DND-41 (cell line): Measurements from ENCODE around the gene RAB3C.

Source experiments
- ATAC-seq: fragments of 200-7000 bp; cut with Tn5 transposase; 3 replicates; pipeline ENCODE4 v1.9.1; 2021; ENCODE audit warnings: low read depth; ENCODE audit not compliant: insufficient read depth
- DNase-seq: peaks from one replicate; pipeline ENCODE4 v3.0.0-alpha.2; 2020
- H2AFZ ChIP-seq: 2 replicates; pipeline ENCODE4 v1.6.0; 2012; ENCODE audit warnings: low read depth, low read length
- H3K27ac ChIP-seq: 2 replicates; pipeline ENCODE4 v1.5.1; 2012; ENCODE audit warnings: low read length, inconsistent platforms
- H3K27me3 ChIP-seq: fragments of 200-600 bp; sonication (generic); 2 replicates; pipeline ENCODE4 v1.6.0; 2012; ENCODE audit warnings: low read length, mild to moderate bottlenecking, inconsistent platforms; ENCODE audit not compliant: insufficient read depth, poor library complexity
- H3K36me3 ChIP-seq: 2 replicates; pipeline ENCODE4 v1.5.1; 2012; ENCODE audit warnings: low read length, inconsistent platforms; ENCODE audit not compliant: insufficient read depth
- H3K4me1 ChIP-seq: 2 replicates; pipeline ENCODE4 v1.5.1; 2012; ENCODE audit warnings: mild to moderate bottlenecking, low read length; ENCODE audit not compliant: insufficient read depth
- H3K4me2 ChIP-seq: 2 replicates; pipeline ENCODE4 v1.6.0; 2012; ENCODE audit warnings: mild to moderate bottlenecking, moderate library complexity, low read length, inconsistent platforms; ENCODE audit not compliant: insufficient read depth
- H3K4me3 ChIP-seq, 2 experiments: fragments of 200-600 bp in 1 of 2; shearing (Covaris generic) in 1 of 2; 2 replicates each; pipeline ENCODE4 v1.5.1; 2012 to 2016; ENCODE audit warnings: inconsistent platforms in 2 of 2, low read length in 2 of 2, mild to moderate bottlenecking in 2 of 2, low read depth in 1 of 2, moderate library complexity in 1 of 2
- H3K79me2 ChIP-seq: 2 replicates; pipeline ENCODE4 v1.6.0; 2012; ENCODE audit warnings: low read length, inconsistent platforms; ENCODE audit not compliant: insufficient read depth
- H3K9ac ChIP-seq: 2 replicates; pipeline ENCODE4 v1.6.0; 2012; ENCODE audit warnings: low read depth, mild to moderate bottlenecking, inconsistent platforms, low read length, moderate library complexity
- H3K9me3 ChIP-seq: 2 replicates; pipeline ENCODE4 v1.5.1; 2012; ENCODE audit warnings: low read length, moderate library complexity, mild to moderate bottlenecking, inconsistent platforms; ENCODE audit not compliant: insufficient read depth, severe bottlenecking
- H4K20me1 ChIP-seq: 2 replicates; pipeline ENCODE4 v1.6.0; 2012; ENCODE audit warnings: low read length; ENCODE audit not compliant: insufficient read depth
- EZH2 ChIP-seq: IDR thresholded peaks from 3 replicates; pipeline ENCODE4 v1.6.1; 2012; ENCODE audit warnings: borderline replicate concordance, low read depth, mild to moderate bottlenecking, moderate library complexity, low read length, inconsistent platforms; ENCODE audit not compliant: severe bottlenecking
- TF ChIP-seq, protein P1 (sequence below): IDR thresholded peaks from 2 replicates; pipeline ENCODE4 v1.5.1; 2012; ENCODE audit warnings: borderline replicate concordance, low read length, moderate library complexity, mild to moderate bottlenecking; ENCODE audit not compliant: poor library complexity, severe bottlenecking; ENCODE audit errors: extremely low read depth

The RAB3C gene

DNA sequence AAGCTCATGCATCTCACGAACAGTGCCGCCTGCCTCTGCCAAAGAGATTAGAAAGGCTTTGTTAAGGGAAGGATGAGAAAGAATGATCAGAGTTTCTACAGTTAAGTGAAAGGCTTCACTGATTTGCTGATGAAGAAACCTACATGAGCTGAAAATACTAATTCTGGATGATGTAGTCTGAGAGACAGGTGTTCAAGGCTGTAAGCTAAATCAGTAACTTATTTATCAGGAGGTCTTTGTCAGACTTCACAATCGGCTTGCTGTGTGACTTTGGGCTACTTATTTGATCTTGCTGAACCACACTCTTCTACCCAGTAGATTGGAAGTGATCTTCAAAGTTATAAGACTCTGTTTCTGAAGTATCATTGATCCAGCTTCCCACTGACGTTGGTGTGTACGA is 264.2 kb downstream of the RAB3C start:
- DNase-seq (no peak), ATAC-seq (no peak)
- Histone ChIP-seq H3K36me3 (no peaks in the 10 kb centered on the region), H3K27ac (no peak overlapping the region), H3K4me1 (no peaks in the 10 kb centered on the region), H3K9me3 (no peaks in the 10 kb centered on the region), H3K4me3 (no peak overlapping the region), H3K79me2 (no peaks in the 10 kb centered on the region), H3K9ac (no peak overlapping the region), H4K20me1 (no peaks in the 10 kb centered on the region), H2AFZ (no peak overlapping the region), H3K4me2 (no peak overlapping the region), H3K27me3 (no peaks in the 10 kb centered on the region)
- TF ChIP-seq EZH2 = no peak
- TF ChIP-seq, protein P1, sequence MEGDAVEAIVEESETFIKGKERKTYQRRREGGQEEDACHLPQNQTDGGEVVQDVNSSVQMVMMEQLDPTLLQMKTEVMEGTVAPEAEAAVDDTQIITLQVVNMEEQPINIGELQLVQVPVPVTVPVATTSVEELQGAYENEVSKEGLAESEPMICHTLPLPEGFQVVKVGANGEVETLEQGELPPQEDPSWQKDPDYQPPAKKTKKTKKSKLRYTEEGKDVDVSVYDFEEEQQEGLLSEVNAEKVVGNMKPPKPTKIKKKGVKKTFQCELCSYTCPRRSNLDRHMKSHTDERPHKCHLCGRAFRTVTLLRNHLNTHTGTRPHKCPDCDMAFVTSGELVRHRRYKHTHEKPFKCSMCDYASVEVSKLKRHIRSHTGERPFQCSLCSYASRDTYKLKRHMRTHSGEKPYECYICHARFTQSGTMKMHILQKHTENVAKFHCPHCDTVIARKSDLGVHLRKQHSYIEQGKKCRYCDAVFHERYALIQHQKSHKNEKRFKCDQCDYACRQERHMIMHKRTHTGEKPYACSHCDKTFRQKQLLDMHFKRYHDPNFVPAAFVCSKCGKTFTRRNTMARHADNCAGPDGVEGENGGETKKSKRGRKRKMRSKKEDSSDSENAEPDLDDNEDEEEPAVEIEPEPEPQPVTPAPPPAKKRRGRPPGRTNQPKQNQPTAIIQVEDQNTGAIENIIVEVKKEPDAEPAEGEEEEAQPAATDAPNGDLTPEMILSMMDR = no peak

DNA sequence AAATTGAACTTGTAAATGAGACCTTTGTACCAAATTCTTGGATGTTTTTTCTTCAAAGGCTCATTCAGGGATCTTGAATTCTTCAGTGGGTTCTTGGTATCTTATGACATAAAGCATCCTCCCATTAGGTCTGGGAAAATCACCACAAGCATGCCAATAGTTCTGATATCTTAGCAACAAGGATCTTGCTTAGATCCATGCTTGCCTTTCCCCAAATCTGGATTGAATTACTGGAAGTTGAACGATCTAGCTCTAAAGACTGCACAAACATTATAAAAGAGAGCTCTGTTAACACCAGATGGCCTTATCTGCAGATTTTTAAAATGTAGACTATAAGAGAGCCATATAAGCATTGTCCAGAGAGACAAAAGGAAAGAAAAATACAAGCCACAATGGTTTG is 266.3 kb downstream of the RAB3C start:
- Histone ChIP-seq H3K9ac (no peak overlapping the region), H3K79me2 (no peaks in the 10 kb centered on the region), H3K4me3 (no peak overlapping the region), H3K36me3 (no peaks in the 10 kb centered on the region), H2AFZ (no peak overlapping the region), H3K4me2 (no peak overlapping the region), H3K9me3 (no peaks in the 10 kb centered on the region), H3K27ac (no peak overlapping the region), H4K20me1 (no peaks in the 10 kb centered on the region), H3K27me3 (no peaks in the 10 kb centered on the region), H3K4me1 (no peaks in the 10 kb centered on the region)
- ATAC-seq = no peak
- no peak for DNase-seq
- TF ChIP-seq EZH2 = no peak
- TF ChIP-seq, protein P1 = no peak

- no peak overlapping the region for H3K27ac ChIP-seq
Measured at GRCh38 chr5:58849921-58850667, 267.2 kb downstream of the RAB3C start.

More at GRCh38 chr5:58849921-58850667, 267.2 kb downstream of the RAB3C start:
- DNase-seq (no peak), ATAC-seq (peak; percentile 42; the same call in 1 of the 3 replicates)
- no peaks in the 10 kb centered on the region for H3K27me3 ChIP-seq
- H2AFZ ChIP-seq = no peak overlapping the region
- H3K4me2 ChIP-seq = no peak overlapping the region
- H3K36me3 ChIP-seq = no peaks in the 10 kb centered on the region
- no peak overlapping the region for H3K9ac ChIP-seq
- H3K4me1 ChIP-seq = no peaks in the 10 kb centered on the region
- no peak overlapping the region for H3K4me3 ChIP-seq
- H3K9me3 ChIP-seq = no peaks in the 10 kb centered on the region
- TF ChIP-seq, protein P1 = peak; percentile 61
- no peak for TF ChIP-seq EZH2
- H3K79me2 ChIP-seq = no peaks in the 10 kb centered on the region
- H4K20me1 ChIP-seq = no peaks in the 10 kb centered on the region
